Uterus (tissue), 4 donors: ENCODE data around the gene MINDY4. TPM values are rescaled to one million over a fixed set of nuclear protein-coding genes. Genes with fewer than 3 reads are reported as not detected.

ENCODE experiments used
- DNase-seq, 2 donors: peaks; one replicate each; pipeline ENCODE4 v3.0.0-alpha.2; 2019 to 2020
- H3K27ac ChIP-seq, 2 donors: fragments of 200-600 bp; sonication (generic); 1 replicate in 1 of 2; 2 replicates in 1 of 2; pipeline ENCODE4 v1.5.1; 2016 to 2018
- H3K27me3 ChIP-seq, 2 donors: fragments of 200-600 bp; sonication (generic); one replicate each; pipeline ENCODE4 v1.5.1; 2018 to 2019; ENCODE audit warnings: control low read depth in 1 of 2
- H3K36me3 ChIP-seq, 2 donors: fragments of 200-600 bp; sonication (generic); one replicate each; pipeline ENCODE4 v1.5.1; 2019; ENCODE audit warnings: control low read depth in 1 of 2
- H3K4me1 ChIP-seq, 2 donors: fragments of 200-600 bp; sonication (generic); one replicate each; pipeline ENCODE4 v1.5.1; 2018 to 2019; ENCODE audit warnings: control low read depth in 1 of 2
- H3K4me3 ChIP-seq, 2 donors: fragments of 200-600 bp; sonication (generic); 1 replicate in 1 of 2; 2 replicates in 1 of 2; pipeline ENCODE4 v1.5.1; 2018 to 2019; ENCODE audit warnings: mild to moderate bottlenecking in 1 of 2
- H3K9me3 ChIP-seq, 2 donors: fragments of 200-600 bp; sonication (generic); one replicate each; pipeline ENCODE4 v1.5.1; 2019; ENCODE audit warnings: control low read depth in 1 of 2
- CTCF ChIP-seq, 4 experiments: fragments of 200-600 bp in 2 of 4; fragments of 450-650 bp in 2 of 4; sonication (generic) in 2 of 4; IDR thresholded peaks; one replicate each; pipeline ENCODE4 v1.5.1; 2016 to 2019; ENCODE audit warnings: antibody characterized with exemption in 4 of 4, mild to moderate bottlenecking in 2 of 4, moderate library complexity in 1 of 4
- POLR2A ChIP-seq, 2 donors: fragments of 450-650 bp; IDR thresholded peaks; one replicate each; pipeline ENCODE4 v1.6.1; 2016; ENCODE audit warnings: antibody characterized with exemption in 2 of 2, mild to moderate bottlenecking in 1 of 2, moderate library complexity in 1 of 2
- intact Hi-C: fragments of 100-400 bp; cut with DNase I; formaldehyde crosslinking; loops from one replicate; pipeline ENCODE4 v1.15.1; 2023; ENCODE audit warnings: low total_unique reads
- total RNA-seq, 4 donors: library from RNA; depleted of rRNA in 3 of 4; stranded (reverse); fragments of >200 nt in 3 of 4; gene quantifications; one replicate each; pipeline versions ENCODE4 v1.1.0 to v1.2.4, GENCODE V29; 2014 to 2023
- donor health status: DM: yes; HTN: yes; CAD: no.

MINDY4 gene
- total RNA-seq, 4 donors from 2014 or later, result 14.7 to 23.8 (median 16.9) TPM

GRCh38 chr7:30912021-30912730 lies 141.0 kb downstream of the MINDY4 start:
- H3K36me3 ChIP-seq, result no peaks in the 10 kb centered on the region
- intact Hi-C loops, result no loop called here
- DNase-seq, result no peak
- H3K4me3 ChIP-seq, result peak overlapping the region; percentile 9 to 16
- H3K27ac ChIP-seq, result peak overlapping the region; percentile 34 to 68
- H3K9me3 ChIP-seq, result no peaks in the 10 kb centered on the region
- H3K4me1 ChIP-seq, result peaks cover 0 to 6% of the 10 kb centered on the region in 2 donors
- H3K27me3 ChIP-seq, result no peaks in the 10 kb centered on the region
- TF ChIP-seq CTCF (IDR thresholded peaks at IDR 0.05) (no peak), POLR2A (IDR thresholded peaks at IDR 0.05) (no peak)

DNA sequence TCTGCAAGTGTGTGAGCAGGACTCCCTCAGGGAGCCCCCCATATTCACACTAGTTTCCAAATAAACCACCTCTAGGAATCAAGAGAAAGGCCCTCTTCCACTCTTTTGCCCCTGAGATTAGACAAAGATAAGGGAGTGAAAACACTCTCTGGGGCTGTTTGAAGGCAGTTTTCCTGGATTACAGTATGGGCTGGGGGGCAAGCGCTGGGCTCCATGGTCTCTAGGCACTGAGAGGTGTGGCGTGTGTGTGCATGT lies 141.4 kb downstream of the MINDY4 start:
- peak overlapping the region in 1 of 2 donors; percentile 68 for H3K27ac ChIP-seq
- H3K27me3 ChIP-seq, result no peaks in the 10 kb centered on the region
- peaks cover 0 to 6% of the 10 kb centered on the region in 2 donors for H3K4me1 ChIP-seq
- no peaks in the 10 kb centered on the region for H3K9me3 ChIP-seq
- peak overlapping the region; percentile 9 to 16 for H3K4me3 ChIP-seq
- DNase-seq, result no peak
- intact Hi-C loops, result no loop called here
- TF ChIP-seq POLR2A (IDR thresholded peaks at IDR 0.05) (no peak), CTCF (IDR thresholded peaks at IDR 0.05) (no peak)
- H3K36me3 ChIP-seq, result no peaks in the 10 kb centered on the region

GRCh38 chr7:30912986-30913811 lies 142.0 kb downstream of the MINDY4 start:
- Histone ChIP-seq H3K36me3 (no peaks in the 10 kb centered on the region), H3K4me3 (peak overlapping the region; percentile 9 to 16), H3K9me3 (no peaks in the 10 kb centered on the region), H3K4me1 (peaks cover 0 to 6% of the 10 kb centered on the region in 2 donors), H3K27me3 (no peaks in the 10 kb centered on the region), H3K27ac (peak overlapping the region; percentile 48 to 68)
- DNase-seq, result no peak
- intact Hi-C loops, result no loop called here
- TF ChIP-seq CTCF (IDR thresholded peaks at IDR 0.05), result no peak
- TF ChIP-seq POLR2A (IDR thresholded peaks at IDR 0.05), result no peak

- no peak for TF ChIP-seq CTCF (IDR thresholded peaks at IDR 0.05)
- TF ChIP-seq POLR2A (IDR thresholded peaks at IDR 0.05), result no peak
- Histone ChIP-seq H3K27ac (peak overlapping the region; percentile 48 to 68), H3K9me3 (no peaks in the 10 kb centered on the region), H3K36me3 (no peaks in the 10 kb centered on the region), H3K27me3 (no peaks in the 10 kb centered on the region), H3K4me1 (peaks cover 0 to 6% of the 10 kb centered on the region in 2 donors), H3K4me3 (peak overlapping the region in 1 of 2 donors; percentile 16)
- DNase-seq, result no peak
- intact Hi-C loops, result no loop called here
Observed at GRCh38 chr7:30913821-30914515, 142.8 kb downstream of the MINDY4 start.
